Pancreas (tissue), 10 donors: ENCODE measurements around the gene SPEG. TPM values are rescaled to one million over a fixed set of nuclear protein-coding genes. Genes with fewer than 3 reads are reported as not detected.
"Not testable (repeated sequence)": the region's sequence is repeated elsewhere in the genome, so short reads cannot be mapped to it uniquely, and the experiment has no call there.

Experiments used
- ATAC-seq, 4 donors: fragments of 200-7000 bp; cut with Tn5 transposase; one replicate each; pipeline versions ENCODE4 v1.8.0 to v1.9.1; 2020; ENCODE audit warnings: mild to moderate bottlenecking in 4 of 4, moderate library complexity in 4 of 4
- DNase-seq, 6 donors: peaks; one replicate each; pipeline ENCODE4 v3.0.0-alpha.2; 2020
- FAIRE-seq: peaks from 2 replicates; lab custom pipeline; 2012; peaks lifted over from hg19 to GRCh38; lab: Jason Lieb, UNC
- H3K27ac ChIP-seq, 4 donors: fragments of 200-600 bp; sonication (generic); 1 replicate in 3 of 4; 2 replicates in 1 of 4; pipeline versions ENCODE4 v1.5.0 to v1.8.0; 2020
- H3K27me3 ChIP-seq, 4 donors: fragments of 200-600 bp; one replicate each; pipeline ENCODE4 v1.8.0; 2021
- H3K36me3 ChIP-seq, 3 donors: fragments of 200-600 bp; sonication (generic) in 1 of 3; one replicate each; pipeline versions ENCODE4 v1.5.0 to v1.8.0; 2020 to 2021
- H3K4me1 ChIP-seq, 3 donors: fragments of 200-600 bp; one replicate each; pipeline ENCODE4 v1.8.0; 2021
- H3K4me3 ChIP-seq, 4 donors: fragments of 200-600 bp; sonication (generic) in 2 of 4; one replicate each; pipeline versions ENCODE4 v1.5.0 to v1.8.0; 2020 to 2021
- H3K9me3 ChIP-seq, 4 donors: fragments of 200-600 bp; one replicate each; pipeline ENCODE4 v1.8.0; 2021
- WGBS, 2 donors: extraction: QIAGEN DNeasy Blood & Tissue Kit; methylation state at CpG; one replicate each; pipeline ENCODE4 v1.1.7; 2013; 5-methylcytosine and 5-hydroxymethylcytosine counted together
- intact Hi-C, 3 donors: fragments of 100-400 bp; cut with DNase I; formaldehyde crosslinking; loops; one replicate each; pipeline versions ENCODE4 v1.11.1 to v1.14.2; 2022
- polyA plus RNA-seq, 2 donors: library from polyadenylated mRNA; stranded (reverse); fragments of 200-250 nt; gene quantifications; one replicate each; pipeline ENCODE4 v1.2.3, GENCODE V29; 2013
- total RNA-seq, 6 donors: library from RNA; stranded (reverse); fragmentation: NEBNext Ultra II Directional in 4 of 6; extraction: Animal tissue kit (Norgen Biotek cat#: 25700) in 4 of 6; gene quantifications; one replicate each; pipeline versions ENCODE4 v1.2.1 to v1.2.4, GENCODE V29; 2021 to 2023
- TF ChIP-seq, protein P1 (sequence below), 4 donors: fragments of 200-600 bp; sonication (generic) in 3 of 4; IDR thresholded peaks; one replicate each; pipeline versions ENCODE4 v1.5.0 to v1.8.0; 2021; ENCODE audit warnings: antibody characterized with exemption in 4 of 4
- donor health status: healthy with polysubstance abuse.
- donor health status: DM: no; HTN: no; CAD: no; lungs with moderate emphysema.
- donor health status: DM: no; HTN: no; CAD: no.
- donor health status: control.
- donor health status: control.
- donor health status: Bipolar disorder and iron deficiency.
- donor health status: DM: yes; HTN: yes; CAD: no.
- donor health status: DM: no; HTN: no; CAD: no.
- donor health status: DM: no; HTN: no; CAD: no.
- donor health status: DM: yes; HTN: yes; CAD: no.

The SPEG gene
- total and polyA plus RNA-seq, 8 donors, result 2.6 to 33.3 (median 4.2) TPM

DNA sequence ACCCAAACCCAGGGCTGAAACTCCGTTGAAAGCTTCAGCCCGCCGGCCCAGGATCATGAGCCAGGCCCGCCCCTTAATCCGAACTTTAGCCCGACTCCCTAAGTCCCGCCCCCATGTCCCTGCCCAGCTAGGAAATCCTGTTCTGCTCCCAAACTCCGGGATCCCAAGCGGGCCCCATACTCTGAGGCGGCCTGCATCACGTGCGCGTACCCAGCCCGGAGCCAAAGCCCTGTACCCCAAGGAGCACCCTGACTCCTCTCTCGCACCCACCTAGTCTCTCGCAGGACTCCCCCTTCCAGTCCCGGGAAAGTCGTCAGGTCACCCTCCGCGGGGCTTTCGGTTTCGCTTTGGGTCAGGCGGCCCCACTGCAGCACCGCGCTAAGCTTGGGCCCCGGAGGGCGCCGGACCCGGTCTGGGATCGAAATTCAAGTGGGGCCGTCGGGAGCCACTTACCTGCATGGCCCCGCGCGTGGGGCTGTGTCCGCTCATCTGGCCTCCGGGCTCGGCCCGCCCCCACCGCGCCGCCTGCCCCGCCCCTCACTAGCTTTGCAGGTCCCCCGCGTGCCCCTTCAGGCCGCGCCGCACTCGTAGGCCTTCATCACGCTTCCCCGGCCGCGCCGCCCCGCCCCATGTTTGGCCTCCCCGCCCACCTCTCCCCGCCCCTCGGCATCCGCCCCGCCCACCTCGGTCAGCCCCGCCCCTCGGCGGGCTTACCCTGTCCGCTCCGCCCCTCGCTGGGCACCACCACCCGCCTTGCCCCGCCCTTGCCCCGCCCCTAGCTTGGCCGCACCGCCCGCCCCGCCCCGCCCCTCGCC lies 47.1 kb upstream of the SPEG start, which contains the start of gene DNPEP:
Gene DNPEP (minus strand): TSS at position 607 of the 815 bp plus-strand sequence. CDS start 118 bp downstream, at position 489.
- no peaks in the 10 kb centered on the region for H3K27me3 ChIP-seq
- TF ChIP-seq, protein P1, sequence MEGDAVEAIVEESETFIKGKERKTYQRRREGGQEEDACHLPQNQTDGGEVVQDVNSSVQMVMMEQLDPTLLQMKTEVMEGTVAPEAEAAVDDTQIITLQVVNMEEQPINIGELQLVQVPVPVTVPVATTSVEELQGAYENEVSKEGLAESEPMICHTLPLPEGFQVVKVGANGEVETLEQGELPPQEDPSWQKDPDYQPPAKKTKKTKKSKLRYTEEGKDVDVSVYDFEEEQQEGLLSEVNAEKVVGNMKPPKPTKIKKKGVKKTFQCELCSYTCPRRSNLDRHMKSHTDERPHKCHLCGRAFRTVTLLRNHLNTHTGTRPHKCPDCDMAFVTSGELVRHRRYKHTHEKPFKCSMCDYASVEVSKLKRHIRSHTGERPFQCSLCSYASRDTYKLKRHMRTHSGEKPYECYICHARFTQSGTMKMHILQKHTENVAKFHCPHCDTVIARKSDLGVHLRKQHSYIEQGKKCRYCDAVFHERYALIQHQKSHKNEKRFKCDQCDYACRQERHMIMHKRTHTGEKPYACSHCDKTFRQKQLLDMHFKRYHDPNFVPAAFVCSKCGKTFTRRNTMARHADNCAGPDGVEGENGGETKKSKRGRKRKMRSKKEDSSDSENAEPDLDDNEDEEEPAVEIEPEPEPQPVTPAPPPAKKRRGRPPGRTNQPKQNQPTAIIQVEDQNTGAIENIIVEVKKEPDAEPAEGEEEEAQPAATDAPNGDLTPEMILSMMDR (IDR thresholded peaks at IDR 0.05), result no peak
- peak within 1 kb of the TSS; percentile 71 to 88 (median 79) for H3K4me3 ChIP-seq
- FAIRE-seq (no peak), DNase-seq (peak; percentile 75 to 100 (median 96)), ATAC-seq (peak; percentile 73 to 85 (median 78))
- 0 to 1% methylated on average over 54 to 75 of the region's 76 CpGs for WGBS, 2 donors
- no peaks in the 10 kb centered on the region for H3K9me3 ChIP-seq
- H3K4me1 ChIP-seq, result peaks cover 0 to 3% (median 0%) of the 10 kb centered on the region in 3 donors
- intact Hi-C loops, result no loop called here
- peaks cover 3 to 25% (median 13%) of the 10 kb centered on the region in 3 donors for H3K36me3 ChIP-seq
- H3K27ac ChIP-seq, result peak within 1 kb of the TSS; percentile 75 to 91 (median 88)

DNA sequence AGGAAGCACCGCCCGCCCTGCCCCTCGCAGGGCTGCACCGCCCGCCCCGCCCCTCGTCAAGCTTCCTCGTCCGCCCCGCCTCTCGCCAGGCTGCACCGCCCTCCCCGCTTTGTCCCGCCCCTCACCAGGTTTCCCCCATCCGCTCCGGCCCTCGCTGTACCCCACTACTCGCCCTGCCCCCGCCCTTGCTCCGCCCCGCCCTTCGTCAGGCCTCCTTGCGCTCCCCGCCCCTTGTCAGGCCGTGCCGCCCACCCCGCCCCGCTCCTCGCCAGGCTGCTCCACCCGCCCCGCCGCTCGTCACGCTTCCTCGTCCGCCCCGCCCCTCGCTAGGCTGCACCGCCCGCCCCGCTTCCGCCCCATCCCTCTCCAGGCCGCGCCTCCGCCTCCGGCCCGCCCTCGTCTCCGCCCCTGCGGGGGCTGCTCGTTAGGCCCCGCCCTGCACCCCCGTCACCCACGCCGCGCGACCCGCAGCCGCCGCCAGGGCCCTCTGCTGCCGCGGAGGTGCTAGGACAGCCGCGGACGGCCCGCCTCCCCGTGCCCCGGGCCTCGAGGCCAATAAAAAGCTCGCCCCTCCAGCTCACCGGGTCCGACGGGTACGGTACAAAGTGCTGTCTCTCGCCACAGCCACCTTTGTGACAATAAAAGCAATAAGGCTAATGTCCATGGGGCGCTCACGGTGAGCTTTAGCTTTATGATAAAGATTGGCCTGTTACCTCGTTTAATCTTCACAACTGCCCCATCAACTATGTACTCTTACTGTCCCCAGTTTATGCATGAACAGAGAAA lies 46.3 kb upstream of the SPEG start:
- Histone ChIP-seq H3K36me3 (peaks cover 3 to 25% (median 13%) of the 10 kb centered on the region in 3 donors), H3K27ac (peak overlapping the region; percentile 56 to 76 (median 68)), H3K9me3 (no peaks in the 10 kb centered on the region), H3K4me1 (peaks cover 0 to 3% (median 0%) of the 10 kb centered on the region in 3 donors), H3K27me3 (no peaks in the 10 kb centered on the region), H3K4me3 (peak overlapping the region in 2 of 4 donors; percentile 26 to 71)
- ATAC-seq, result peak; percentile 82 to 88 (median 86)
- FAIRE-seq, result no peak
- DNase-seq, result peak; percentile 99 to 100 (median 99)
- WGBS, 2 donors, result 1 to 2% methylated on average over 41 to 78 of the region's 78 CpGs
- intact Hi-C loops, result no loop called here
- TF ChIP-seq, protein P1 (IDR thresholded peaks at IDR 0.05), result peak; percentile 45 to 65 (median 58)

- Histone ChIP-seq H3K27me3 (no peaks in the 10 kb centered on the region), H3K27ac (peak overlapping the region; percentile 56 to 76 (median 68)), H3K4me1 (peaks cover 0 to 3% (median 0%) of the 10 kb centered on the region in 3 donors), H3K36me3 (peaks cover 3 to 25% (median 13%) of the 10 kb centered on the region in 3 donors), H3K9me3 (no peaks in the 10 kb centered on the region), H3K4me3 (peak overlapping the region in 2 of 4 donors; percentile 26 to 71)
- TF ChIP-seq, protein P1 (IDR thresholded peaks at IDR 0.05), result no peak
- no peak for DNase-seq
- WGBS, 2 donors, result 31 to 36% methylated on average over 6 of the region's 6 CpGs
- no peak for ATAC-seq
- FAIRE-seq, result no peak
- intact Hi-C loops, result no loop called here
Observed at GRCh38 chr2:219388907-219389156, 45.8 kb upstream of the SPEG start.

GRCh38 chr2:219392754-219393153 lies 41.9 kb upstream of the SPEG start:
- Histone ChIP-seq H3K27ac (no peak overlapping the region), H3K36me3 (no peaks in the 10 kb centered on the region), H3K27me3 (no peaks in the 10 kb centered on the region), H3K9me3 (no peaks in the 10 kb centered on the region), H3K4me3 (no peak overlapping the region), H3K4me1 (no peaks in the 10 kb centered on the region)
- no peak for DNase-seq
- no peak for ATAC-seq
- TF ChIP-seq, protein P1 (IDR thresholded peaks at IDR 0.05), result no peak
- FAIRE-seq, result no peak
- WGBS, 2 donors, result 79 to 82% methylated on average over 9 of the region's 9 CpGs
- intact Hi-C loops, result no loop called here

- intact Hi-C loops, DNase-seq, ATAC-seq, H3K27ac ChIP-seq, H3K36me3 ChIP-seq, H3K9me3 ChIP-seq, H3K27me3 ChIP-seq, H3K4me3 ChIP-seq, FAIRE-seq: not testable (repeated sequence)
- H3K4me1 ChIP-seq, result peaks cover 5 to 12% (median 11%) of the 10 kb centered on the region in 3 donors
- 82 to 92% methylated on average over 9 of the region's 9 CpGs for WGBS, 2 donors
Observed at GRCh38 chr2:219395056-219395455, 39.6 kb upstream of the SPEG start.
